Activated CD4-positive, alpha-beta T cell treated with anti-CD3 and anti-CD28 coated beads, Interleukin-2, amount 50 U/mL, for 16 hours (primary cell): ENCODE data around the gene CMC2.

Source experiments
- DNase-seq: peaks from one replicate; pipeline ENCODE4 v3.0.0-alpha.2; 2020

Gene CMC2

GRCh38 chr16:81001330-81001729 is 5.4 kb downstream of the CMC2 start:
- no peak for DNase-seq

- DNase-seq = no peak
Measured at GRCh38 chr16:81000873-81001272, 5.8 kb downstream of the CMC2 start.

GRCh38 chr16:80997964-80998620 is 8.6 kb downstream of the CMC2 start:
- DNase-seq = no peak

GRCh38 chr16:80997139-80997798 is 9.4 kb downstream of the CMC2 start:
- peak; percentile 46 for DNase-seq

- DNase-seq = no peak
Measured at GRCh38 chr16:80996688-80997138, 10.0 kb downstream of the CMC2 start.

GRCh38 chr16:80994451-80994850 is 12.2 kb downstream of the CMC2 start:
- no peak for DNase-seq

- DNase-seq = no peak
Measured at GRCh38 chr16:80993834-80994233, 12.9 kb downstream of the CMC2 start.

GRCh38 chr16:80993307-80993706 is 13.4 kb downstream of the CMC2 start:
- DNase-seq = no peak

- DNase-seq = no peak
Measured at GRCh38 chr16:80992676-80993293, 13.9 kb downstream of the CMC2 start.

GRCh38 chr16:80991792-80992430 is 14.8 kb downstream of the CMC2 start:
- no peak for DNase-seq

GRCh38 chr16:80990978-80991377 is 15.7 kb downstream of the CMC2 start:
- DNase-seq = no peak

- DNase-seq = no peak
Measured at GRCh38 chr16:80990577-80990976, 16.1 kb downstream of the CMC2 start.

- no peak for DNase-seq
Measured at GRCh38 chr16:80989801-80990200, 16.9 kb downstream of the CMC2 start.

GRCh38 chr16:80988756-80989155 is 17.9 kb downstream of the CMC2 start:
- DNase-seq = no peak

GRCh38 chr16:80986557-80986956 is 20.1 kb downstream of the CMC2 start:
- no peak for DNase-seq

- DNase-seq = no peak
Measured at GRCh38 chr16:80985611-80986010, 21.1 kb downstream of the CMC2 start.

GRCh38 chr16:80984124-80984892 is 22.4 kb downstream of the CMC2 start:
- DNase-seq = no peak

GRCh38 chr16:80982646-80983045 is 24.0 kb downstream of the CMC2 start:
- no peak for DNase-seq

GRCh38 chr16:80981103-80981502 is 25.6 kb downstream of the CMC2 start:
- no peak for DNase-seq

GRCh38 chr16:80976946-80977345 is 29.7 kb downstream of the CMC2 start:
- DNase-seq = no peak

- DNase-seq = peak; percentile 22
Measured at GRCh38 chr16:80974649-80975376, 31.9 kb downstream of the CMC2 start.

GRCh38 chr16:80973991-80974390 is 32.7 kb downstream of the CMC2 start:
- no peak for DNase-seq
